LoVo (cell line): ENCODE data around the gene DAB2IP.

ENCODE experiments used
- DNase-seq: peaks from one replicate; pipeline ENCODE4 v3.0.0-alpha.2; 2016; ENCODE audit warnings: low spot score

Gene DAB2IP

GRCh38 chr9:121800376-121800775, 148.9 kb downstream of the DAB2IP start:
- DNase-seq = no peak

DNA sequence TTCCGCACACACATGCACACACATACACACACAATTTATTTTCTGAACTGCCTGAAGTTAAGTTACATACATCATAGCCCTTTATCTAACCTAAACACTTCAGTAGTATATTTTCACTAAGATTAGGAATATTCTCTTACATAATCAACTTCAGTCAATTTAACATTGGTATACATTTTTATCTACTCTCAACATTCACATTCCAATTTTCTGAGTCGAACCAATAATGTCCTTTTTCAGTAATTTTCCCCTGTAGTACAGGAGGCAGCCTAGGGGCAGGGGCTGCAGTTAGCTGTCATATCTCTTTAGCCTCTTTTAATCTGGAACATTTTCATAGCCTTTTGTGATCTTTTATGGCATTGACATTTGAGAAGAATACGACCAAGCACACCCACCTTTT, 150.1 kb downstream of the DAB2IP start:
- DNase-seq = no peak

DNA sequence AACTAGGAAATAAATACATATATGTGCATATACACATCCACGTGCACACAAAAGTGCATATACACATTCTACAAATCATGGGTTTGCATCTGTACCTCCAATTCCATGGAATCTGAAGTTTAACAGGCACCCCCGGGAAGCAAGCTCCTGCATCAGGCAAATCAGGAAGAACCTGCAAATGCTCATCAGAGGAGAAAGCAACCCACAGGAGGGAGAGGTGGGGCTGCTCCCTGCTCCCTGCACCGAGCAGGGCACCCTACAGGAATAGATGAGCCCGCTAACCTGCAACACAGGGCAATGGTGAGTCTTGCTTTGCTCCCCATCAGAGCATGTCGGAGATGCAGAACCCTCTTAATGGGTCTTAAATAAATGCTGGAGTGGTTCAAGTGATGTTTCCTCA, 151.3 kb downstream of the DAB2IP start:
- no peak for DNase-seq

DNA sequence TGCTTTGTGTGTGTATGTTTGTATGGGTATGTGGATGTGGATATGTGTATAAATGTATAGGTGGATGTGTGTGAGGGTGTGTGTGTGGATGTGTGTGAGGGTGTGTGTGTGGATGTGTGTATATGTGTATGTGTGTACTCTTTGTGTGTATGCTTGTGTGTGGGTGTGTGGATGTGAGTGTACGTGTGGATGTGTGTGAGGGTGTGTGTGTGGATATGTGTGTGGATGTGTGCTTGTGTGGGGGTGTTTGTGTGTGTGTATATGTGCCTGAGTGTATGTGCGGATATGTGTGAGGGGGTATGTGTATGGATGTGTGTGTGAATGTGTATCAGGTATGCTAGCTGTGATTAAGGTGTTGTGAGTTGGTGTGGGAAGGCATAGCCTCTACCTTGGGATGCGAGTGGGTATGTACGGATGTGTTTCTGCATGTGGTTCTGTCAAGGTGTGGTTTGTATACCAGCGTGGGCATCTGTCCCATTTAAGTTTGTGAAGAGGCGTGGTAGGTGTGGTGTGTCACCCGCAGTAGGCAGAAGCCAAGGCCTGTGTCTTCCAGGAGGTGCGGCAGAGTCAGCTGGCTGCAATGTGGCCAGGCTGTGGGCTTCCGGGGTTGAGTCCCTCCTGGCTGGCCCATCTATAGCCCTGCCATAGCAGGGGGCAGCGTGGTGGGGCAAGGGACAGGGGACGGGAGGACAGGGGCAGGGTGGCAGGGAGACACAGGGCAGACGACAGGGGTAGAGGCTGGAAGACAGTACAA, 155.8 kb downstream of the DAB2IP start:
- DNase-seq = no peak

- DNase-seq = no peak
These were observed 156.4 kb downstream of the DAB2IP start for GRCh38 chr9:121807823-121808278.

DNA sequence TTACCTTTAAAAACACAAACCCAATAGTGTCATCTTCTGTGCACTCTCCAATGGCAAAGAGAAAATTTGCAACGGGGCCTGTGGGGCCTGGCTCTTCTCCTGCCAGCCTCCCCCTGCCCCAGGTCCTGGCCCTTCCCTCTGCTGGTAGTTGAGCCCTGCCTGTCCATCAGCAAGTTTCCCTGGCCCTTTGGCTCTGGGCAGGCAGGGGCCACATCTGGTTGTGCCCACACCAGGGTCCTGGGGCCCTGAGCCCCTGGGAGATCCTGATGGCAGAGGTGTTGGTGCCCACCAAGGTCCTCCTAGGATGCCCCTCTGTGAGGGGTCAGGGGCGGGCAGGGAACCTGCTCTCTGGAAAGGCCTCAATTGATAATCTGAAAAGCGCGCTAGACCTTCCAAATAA, 157.3 kb downstream of the DAB2IP start:
- DNase-seq = no peak

DNA sequence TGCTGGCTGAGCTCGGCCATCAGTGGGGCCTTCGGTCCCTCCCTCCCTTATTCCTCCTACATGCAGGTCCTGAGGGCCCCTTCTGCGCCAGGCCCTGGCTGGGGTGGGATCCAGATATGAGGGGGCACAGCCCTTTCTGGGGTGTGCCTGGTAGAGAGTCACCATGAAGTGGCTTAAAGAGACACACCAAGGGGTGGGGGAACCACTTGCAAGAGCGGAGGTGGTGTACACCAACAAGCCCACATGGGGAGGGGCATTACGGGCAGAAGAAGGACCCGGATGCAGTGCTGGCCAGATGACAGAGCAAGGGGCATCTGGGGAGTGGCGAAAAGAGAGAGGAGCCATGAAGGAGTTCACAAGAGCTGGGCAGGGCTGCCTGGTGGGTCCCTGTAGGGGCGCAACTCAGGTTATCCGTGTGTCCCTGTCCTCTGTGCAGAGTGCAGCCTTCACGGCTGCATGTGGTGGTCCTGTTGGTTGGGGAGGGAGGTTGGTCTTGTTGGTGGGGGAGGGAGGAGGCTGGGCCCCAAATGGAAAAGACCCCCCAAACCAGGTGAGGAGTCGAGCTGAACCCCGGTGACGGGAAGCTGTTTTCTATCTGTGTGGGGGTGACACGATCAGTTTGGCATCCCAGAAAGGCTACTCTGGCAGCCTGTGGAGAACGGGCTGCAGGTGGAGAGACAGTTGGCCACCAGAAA, 158.1 kb downstream of the DAB2IP start:
- DNase-seq = no peak

- DNase-seq = no peak
These were observed 159.1 kb downstream of the DAB2IP start for GRCh38 chr9:121810489-121810888.

GRCh38 chr9:121811140-121811539, 159.7 kb downstream of the DAB2IP start:
- DNase-seq = no peak

- no peak for DNase-seq
These were observed 160.3 kb downstream of the DAB2IP start for GRCh38 chr9:121811751-121812150.

GRCh38 chr9:121812159-121812735, 160.8 kb downstream of the DAB2IP start:
- no peak for DNase-seq

GRCh38 chr9:121813519-121814210, 162.2 kb downstream of the DAB2IP start:
- DNase-seq = no peak

DNA sequence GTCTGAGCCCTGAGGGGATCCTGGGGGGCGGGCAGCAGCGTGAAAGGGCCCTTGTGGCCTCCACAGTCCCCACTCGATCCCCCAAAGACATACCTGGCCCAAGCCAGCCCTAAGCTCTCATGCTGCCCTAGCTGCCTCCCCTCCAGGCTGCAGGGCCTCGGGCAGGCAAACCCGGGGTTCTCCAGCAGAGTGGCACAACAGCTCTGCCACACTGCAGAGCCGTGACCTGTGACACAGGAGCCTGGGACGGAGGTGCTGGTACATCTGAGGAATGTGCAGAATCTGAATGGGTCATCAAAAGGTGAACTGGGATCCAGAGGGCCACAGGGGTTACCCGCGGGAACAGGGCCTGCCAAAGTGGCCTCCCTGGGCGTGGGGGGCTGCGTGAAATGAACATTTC, 163.2 kb downstream of the DAB2IP start:
- no peak for DNase-seq

DNA sequence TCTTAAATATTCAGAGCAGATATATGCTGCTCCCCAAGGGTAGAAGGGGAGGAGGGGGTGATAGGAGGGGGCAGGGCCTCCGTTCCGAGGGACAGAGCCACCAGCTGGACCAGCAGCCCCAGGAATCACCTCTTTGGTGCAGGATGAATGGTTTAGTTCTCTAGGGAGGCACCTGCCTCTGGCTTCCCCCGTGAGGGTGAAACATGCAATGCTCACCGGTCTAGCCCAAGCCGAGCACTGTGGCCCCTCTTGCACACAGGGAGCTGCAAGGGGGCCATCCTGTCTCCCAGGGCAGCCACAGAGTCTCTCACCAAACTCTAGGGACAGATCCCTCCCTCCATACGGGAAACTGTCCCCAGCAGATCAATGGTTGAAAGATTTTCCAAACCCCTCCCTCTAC, 163.7 kb downstream of the DAB2IP start:
- DNase-seq = no peak

DNA sequence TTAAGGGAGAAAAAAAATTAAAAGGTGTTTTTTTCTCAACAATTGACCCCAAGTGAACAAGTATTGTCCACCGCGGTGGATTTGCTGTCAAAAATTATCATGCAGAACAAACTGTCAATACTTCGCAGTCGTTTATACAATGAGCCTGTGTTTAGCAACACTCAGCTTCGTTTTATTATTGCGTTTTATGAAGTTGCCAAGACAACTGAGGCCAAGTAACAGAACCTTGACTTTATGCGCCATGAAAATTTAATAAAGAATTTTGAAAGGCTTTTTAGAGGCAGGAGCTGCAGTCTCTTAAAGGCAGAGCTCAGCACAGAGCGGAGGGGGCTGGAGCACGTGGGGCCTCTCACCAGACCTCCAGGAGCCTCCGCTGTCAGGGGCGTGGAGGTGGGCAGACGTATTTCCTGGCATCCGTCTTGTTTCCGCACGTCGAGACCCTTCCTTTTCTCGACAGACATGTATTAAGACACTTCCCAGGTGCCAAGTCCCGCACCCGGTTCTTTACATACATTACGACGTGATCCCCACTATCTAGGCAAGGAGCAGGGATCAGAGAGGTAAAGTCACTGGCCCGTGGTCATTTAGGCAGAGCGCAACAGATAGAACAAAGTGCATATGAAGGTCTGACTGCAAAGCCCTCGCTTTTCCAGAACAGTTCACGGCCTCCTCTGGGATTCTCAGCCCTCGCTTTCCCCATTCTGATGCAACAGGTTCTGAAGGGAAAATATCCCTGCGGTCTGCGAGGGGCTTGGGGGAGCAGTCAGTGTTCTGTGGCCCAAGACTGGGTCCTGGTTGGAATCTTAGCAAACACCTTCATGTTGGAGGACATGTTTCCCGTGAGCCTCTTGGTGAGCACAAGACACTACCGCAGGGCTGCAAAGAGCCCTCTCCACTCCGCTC, 164.4 kb downstream of the DAB2IP start:
- no peak for DNase-seq

DNA sequence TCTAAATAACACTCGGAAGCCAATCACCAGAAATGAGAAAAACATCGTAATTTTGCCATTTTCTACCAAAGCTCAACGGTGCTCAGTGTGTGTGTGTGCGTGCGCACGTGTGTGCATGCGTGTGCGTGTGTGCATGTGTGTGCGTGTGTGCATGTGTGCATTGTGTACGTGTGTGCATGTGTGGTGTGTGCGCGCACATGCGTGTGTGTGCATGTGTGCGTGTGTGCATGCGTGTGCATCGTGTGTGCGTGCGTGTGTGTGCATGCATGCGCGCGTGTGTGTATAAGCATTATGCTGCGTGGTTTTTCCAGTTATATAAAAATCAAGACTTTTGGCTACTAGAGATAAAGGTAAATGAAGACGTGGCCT, 165.0 kb downstream of the DAB2IP start:
- no peak for DNase-seq

- no peak for DNase-seq
These were observed 165.5 kb downstream of the DAB2IP start for GRCh38 chr9:121816845-121817450.

DNA sequence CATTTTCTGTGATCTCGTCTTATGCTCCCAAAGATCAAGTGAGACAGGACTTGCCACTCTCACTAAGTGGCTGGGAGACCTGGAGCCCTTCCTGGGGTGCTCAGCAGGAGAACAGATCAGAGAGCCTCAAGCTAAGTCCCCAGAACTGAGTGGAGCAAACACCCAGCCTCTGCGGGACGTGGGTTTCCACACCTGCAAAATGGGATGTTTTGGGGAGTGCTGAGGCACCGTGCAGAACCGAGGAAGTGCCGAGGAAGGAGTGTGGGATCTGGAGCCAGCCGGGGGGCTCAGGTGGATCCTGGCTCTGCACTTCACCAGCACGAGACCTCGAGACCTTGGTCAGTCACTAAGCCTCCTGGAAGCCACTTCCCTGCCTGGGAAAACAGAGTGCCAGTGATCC, 166.0 kb downstream of the DAB2IP start:
- no peak for DNase-seq

GRCh38 chr9:121818016-121818661, 166.7 kb downstream of the DAB2IP start:
- DNase-seq = no peak

DNA sequence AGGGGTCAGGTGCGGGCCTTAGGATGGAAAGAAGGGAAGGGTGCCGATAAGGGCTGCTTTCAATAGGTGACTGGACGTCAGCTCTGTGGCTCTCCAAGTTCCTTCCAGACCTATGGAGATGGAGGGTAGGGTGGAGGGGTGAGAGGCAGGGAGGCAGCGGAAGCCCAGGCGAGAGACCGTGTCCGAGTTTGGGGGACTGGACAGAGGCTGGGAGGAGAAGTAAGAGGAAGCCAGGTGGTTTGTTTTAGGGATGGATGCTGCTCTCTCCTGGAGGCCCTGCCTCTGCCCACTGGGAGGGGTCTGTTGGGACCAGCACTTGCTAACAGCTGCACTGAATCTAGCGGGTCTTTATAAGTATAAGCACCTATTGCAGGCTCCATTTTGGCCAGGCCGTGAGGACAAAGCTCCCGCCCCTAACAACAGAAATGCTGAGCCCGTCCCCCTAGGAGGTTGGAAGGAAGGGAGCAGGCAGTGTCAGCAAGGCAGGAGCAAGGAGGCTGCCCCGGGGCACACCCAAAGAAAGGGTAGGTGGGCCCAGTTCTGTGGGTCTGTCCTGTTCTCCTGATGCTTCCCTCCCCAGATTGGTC, 167.5 kb downstream of the DAB2IP start:
- no peak for DNase-seq
